Panc1 (cell line): Measurements from ENCODE around the gene PKP4. TPM values are rescaled to one million over a fixed set of nuclear protein-coding genes. Genes with fewer than 3 reads are reported as not detected.

Experiments
- ATAC-seq: fragments of 200-7000 bp; cut with Tn5 transposase; 2 replicates; pipeline ENCODE4 v1.9.1; 2020; ENCODE audit warnings: mild to moderate bottlenecking, moderate library complexity
- BruUV-seq: library from RNA; stranded (reverse); fragments of 400-500 nt; replicated peaks from 2 replicates; lab custom pipeline; 2021; lab: Mats Ljungman, UMichigan
- CTCF ChIA-PET: fragments of 300-600 bp; sonication (Branson Sonifier 250); formaldehyde crosslinking; loops from one replicate; lab custom pipeline; 2022; ENCODE audit warnings: antibody characterized with exemption; lab: Charles Lee
- POLR2A ChIA-PET: fragments of 300-600 bp; sonication (Branson Sonifier 250); formaldehyde crosslinking; loops from one replicate; lab custom pipeline; 2022; ENCODE audit warnings: antibody characterized with exemption; lab: Charles Lee
- DNase-seq: peaks from one replicate; pipeline ENCODE4 v3.0.0-alpha.2; 2010; ENCODE audit warnings: low read depth, low spot score
- H3K27ac ChIP-seq: 2 replicates; pipeline ENCODE4 v1.5.1; 2011; ENCODE audit warnings: mild to moderate bottlenecking, low read length, inconsistent platforms
- H3K27me3 ChIP-seq: fragments of 200-500 bp; sonication (Bioruptor generic); 2 replicates; pipeline ENCODE4 v1.6.0; 2014; ENCODE audit warnings: low read length, inconsistent platforms; ENCODE audit not compliant: control insufficient read depth, insufficient read depth
- H3K36me3 ChIP-seq: fragments of 200-500 bp; sonication (Bioruptor generic); 2 replicates; pipeline ENCODE4 v1.5.1; 2014; ENCODE audit warnings: inconsistent platforms, mild to moderate bottlenecking, low read length, moderate library complexity; ENCODE audit not compliant: control insufficient read depth, insufficient read depth
- H3K4me1 ChIP-seq: 2 replicates; pipeline ENCODE4 v1.5.1; 2011; ENCODE audit warnings: inconsistent platforms, mild to moderate bottlenecking, low read length, moderate library complexity; ENCODE audit not compliant: control insufficient read depth, insufficient read depth
- H3K4me3 ChIP-seq, 2 experiments: 2 replicates each; pipeline ENCODE4 v1.5.1; 2011 to 2012; ENCODE audit warnings: low read depth in 2 of 2, low read length in 2 of 2, mild to moderate bottlenecking in 2 of 2, inconsistent platforms in 1 of 2, moderate library complexity in 1 of 2
- H3K9me3 ChIP-seq: fragments of 200-500 bp; sonication (Bioruptor generic); 2 replicates; pipeline ENCODE4 v1.5.1; 2014; ENCODE audit warnings: low read depth, mild to moderate bottlenecking, inconsistent platforms, low read length, moderate library complexity; ENCODE audit not compliant: control insufficient read depth, insufficient read depth
- CTCF ChIP-seq: fragments of 450-650 bp; IDR thresholded peaks from 2 replicates; pipeline ENCODE4 v1.5.1; 2017; ENCODE audit warnings: mild to moderate bottlenecking
- POLR2AphosphoS5 ChIP-seq: IDR thresholded peaks from 2 replicates; pipeline ENCODE4 v1.6.1; 2012; ENCODE audit warnings: mild to moderate bottlenecking, low read depth, low read length, moderate library complexity
- REST ChIP-seq, 2 experiments: IDR thresholded peaks; 2 replicates each; pipeline ENCODE4 v1.6.1; 2011 to 2012; ENCODE audit warnings: low read depth in 2 of 2, control low read depth in 1 of 2, low read length in 1 of 2, mild to moderate bottlenecking in 1 of 2, moderate library complexity in 1 of 2; ENCODE audit not compliant: insufficient read depth in 1 of 2
- SIN3A ChIP-seq: IDR thresholded peaks from 2 replicates; pipeline ENCODE4 v1.6.1; 2012; ENCODE audit warnings: low read depth, mild to moderate bottlenecking, low read length, moderate library complexity, borderline replicate concordance; ENCODE audit not compliant: insufficient read depth
- TCF7L2 ChIP-seq: IDR thresholded peaks from 2 replicates; pipeline ENCODE4 v1.6.1; 2011; ENCODE audit warnings: mild to moderate bottlenecking, low read depth, low read length, inconsistent platforms
- in situ Hi-C: cut with HindIII; loops from 2 replicates; pipeline ENCODE4 v1.10.0; 2016; ENCODE audit warnings: low sequenced_read_pairs, low pct_unique_long_range_greater_than_20kb
- intact Hi-C: fragments of 100-400 bp; cut with micrococcal nuclease; formaldehyde crosslinking; loops from one replicate; pipeline ENCODE4 v1.10.0; 2022; ENCODE audit not compliant: unreplicated experiment
- total RNA-seq: library from RNA; stranded (reverse); gene quantifications from one replicate; pipeline ENCODE4 v1.2.1, GENCODE V29; 2021; ENCODE audit not compliant: unreplicated experiment

The PKP4 gene
- total RNA-seq, 1 experiment from 2014 or later = 81.7 TPM

GRCh38 chr2:158686210-158686691 is 229.5 kb downstream of the PKP4 start:
- no peaks in the 10 kb centered on the region for H3K4me1 ChIP-seq
- DNase-seq (no peak), ATAC-seq (peak; percentile 39; the same call in 1 of the 2 replicates)
- H3K4me3 ChIP-seq = no peak overlapping the region
- no peaks in the 10 kb centered on the region for H3K9me3 ChIP-seq
- ChIA-PET POLR2A (no interaction called here), CTCF (no interaction called here)
- H3K36me3 ChIP-seq = no peaks in the 10 kb centered on the region
- TF ChIP-seq REST (IDR thresholded peaks at IDR 0.05; ENCODE audit: insufficient read depth in 1 of 2, low read depth in 2 of 2, low read length in 1 of 2) = no peak
- no peak for TF ChIP-seq TCF7L2
- TF ChIP-seq SIN3A = no peak
- TF ChIP-seq CTCF = no peak
- no peak for TF ChIP-seq POLR2AphosphoS5
- no peaks in the 10 kb centered on the region; the same call in 1 of the 2 replicates for H3K27me3 ChIP-seq
- intact Hi-C loops (no loop called here), in situ Hi-C loops (no loop called here)
- H3K27ac ChIP-seq = no peak overlapping the region
- BruUV-seq = no TSS peak

- no TSS peak for BruUV-seq
- Histone ChIP-seq H3K27ac (no peak overlapping the region), H3K9me3 (no peaks in the 10 kb centered on the region), H3K4me3 (no peak overlapping the region), H3K27me3 (no peaks in the 10 kb centered on the region; the same call in 1 of the 2 replicates), H3K36me3 (no peaks in the 10 kb centered on the region), H3K4me1 (no peaks in the 10 kb centered on the region)
- TF ChIP-seq REST (IDR thresholded peaks at IDR 0.05; ENCODE audit: insufficient read depth in 1 of 2, low read depth in 2 of 2, low read length in 1 of 2) (no peak), SIN3A (no peak), POLR2AphosphoS5 (no peak), CTCF (no peak), TCF7L2 (no peak)
- DNase-seq (no peak), ATAC-seq (no peak)
- in situ Hi-C loops = no loop called here
- ChIA-PET CTCF (no interaction called here), POLR2A (no interaction called here)
- intact Hi-C loops = no loop called here
Observed at GRCh38 chr2:158687315-158687714, 230.6 kb downstream of the PKP4 start.
